Measurements from ENCODE around the gene FANCI. TPM values are rescaled to one million over a fixed set of nuclear protein-coding genes. Genes with fewer than 3 reads are reported as not detected.

Gene FANCI
- total RNA-seq, 2 experiments from 2014 or later, result 208 to 213 TPM

DNA sequence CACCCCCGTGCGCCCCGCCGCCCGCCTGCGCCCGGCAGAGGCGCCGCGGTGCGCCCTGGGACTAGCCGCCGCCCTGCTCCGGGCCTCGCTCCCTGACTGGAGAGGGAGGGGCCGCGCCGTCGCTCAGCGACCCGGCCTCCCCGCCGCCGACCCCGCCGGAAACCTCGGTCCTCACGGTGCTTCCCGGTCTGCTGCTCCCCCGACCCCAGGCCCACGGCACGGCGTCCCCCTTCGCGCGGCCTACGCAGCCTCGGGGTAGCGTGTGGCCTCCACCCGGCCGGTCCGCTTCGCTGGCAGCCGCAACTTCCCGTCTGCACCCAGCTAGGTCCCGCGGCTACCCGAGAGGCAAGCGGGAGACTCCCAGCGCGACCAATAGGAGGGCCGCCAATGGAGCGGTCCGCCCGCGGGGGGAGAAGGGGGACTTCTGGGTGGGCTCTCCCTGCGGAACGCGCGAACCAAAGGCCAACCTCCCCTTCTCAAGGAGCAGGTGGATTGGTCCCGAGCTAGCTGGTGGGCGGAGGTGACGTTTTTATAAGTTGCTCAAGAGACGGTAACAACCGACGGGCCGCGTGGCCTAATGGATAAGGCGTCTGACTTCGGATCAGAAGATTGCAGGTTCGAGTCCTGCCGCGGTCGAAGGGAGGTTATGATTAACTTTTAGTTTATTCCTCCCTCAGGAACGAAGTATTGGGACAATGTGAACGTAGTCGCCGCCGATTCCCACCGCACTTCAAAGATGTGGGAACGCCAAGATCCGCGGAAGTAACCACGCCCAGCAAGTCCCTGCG is 90.9 kb downstream of the FANCI start, which contains the start of gene POLG:
Gene POLG (minus strand): TSS at position 315 of the 788 bp plus-strand sequence. CDS start 1,070 bp downstream, outside the sequence.
- peak; percentile 99 for DNase-seq
- intact Hi-C loops (cut with micrococcal nuclease), result loop anchor here (1.0 to 10.0 kb wide), 6 partner anchors 91 to 710 kb away; partner anchors contain the start of genes AEN, FANCI, MFGE8 and TICRR
- H3K4me1 Mint-ChIP-seq (ENCODE audit: low read depth), result peaks cover 50% of the 10 kb centered on the region
- peak within 1 kb of the TSS; percentile 93 for H3K27ac Mint-ChIP-seq
- H3K9me3 Mint-ChIP-seq, result peaks cover 4% of the 10 kb centered on the region
- H3K27me3 Mint-ChIP-seq, result peaks cover 4% of the 10 kb centered on the region
- peak within 1 kb of the TSS; percentile 85 for H3K4me3 Mint-ChIP-seq
- CTCF ChIA-PET, result interaction anchor here (1.4 to 6.6 kb wide), 3 partner anchors 24 to 128 kb away, joined by 4 to 58 read pairs (median 19); no protein-coding TSS in a partner anchor
- POLR2A ChIA-PET, result interaction anchor here (1.0 kb wide), 1 partner anchor 241 kb away, joined by 4 read pairs; the partner anchor contains the start of gene TICRR
- peaks cover 37% of the 10 kb centered on the region for H3K36me3 Mint-ChIP-seq

DNA sequence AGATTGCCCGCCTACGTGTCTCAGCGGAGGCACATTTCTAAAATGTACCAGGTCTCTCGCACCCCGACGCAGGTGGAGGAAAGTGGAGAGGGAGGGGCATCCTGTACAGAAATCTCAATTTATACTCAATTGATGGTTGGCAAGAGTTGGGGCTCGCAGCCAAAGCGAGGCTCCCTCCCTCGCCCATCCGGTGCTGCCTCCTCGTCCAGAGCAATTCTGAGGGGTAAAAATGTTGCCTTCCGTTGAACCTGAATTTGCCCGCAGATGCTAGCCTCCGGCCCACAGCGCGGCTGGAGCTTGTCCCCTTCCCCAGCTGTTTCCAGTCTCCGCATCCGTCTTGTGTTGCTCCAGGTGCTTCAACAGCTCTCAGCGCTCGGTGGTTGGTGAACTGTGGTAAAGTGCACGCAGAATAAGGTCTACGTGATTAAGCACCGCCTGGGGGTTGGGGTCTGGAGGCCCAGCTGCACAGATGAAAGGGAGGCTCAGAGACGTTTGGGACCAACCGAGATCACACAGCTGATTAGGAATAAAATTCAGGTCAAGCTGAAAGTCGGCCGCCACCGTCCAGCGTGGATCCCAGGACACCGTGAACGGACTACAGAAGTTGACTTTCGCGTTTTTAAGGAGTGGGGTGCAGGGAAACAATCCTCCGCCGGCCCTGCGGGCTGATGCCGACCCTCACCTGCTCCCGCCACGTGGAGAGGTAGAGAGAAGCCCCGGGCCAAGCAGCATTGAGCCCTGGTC is 91.7 kb downstream of the FANCI start:
- Mint-ChIP-seq H3K27ac (peak overlapping the region; percentile 93), H3K4me1 (ENCODE audit: low read depth) (peaks cover 42% of the 10 kb centered on the region), H3K4me3 (peak overlapping the region; percentile 85), H3K27me3 (peaks cover 4% of the 10 kb centered on the region), H3K9me3 (peaks cover 4% of the 10 kb centered on the region), H3K36me3 (peaks cover 30% of the 10 kb centered on the region)
- DNase-seq, result peak; percentile 61
- intact Hi-C loops (cut with micrococcal nuclease), result loop anchor here (2.0 to 10.0 kb wide), 5 partner anchors 129 to 711 kb away; partner anchors contain the start of genes AEN, MFGE8 and TICRR
- CTCF ChIA-PET, result interaction anchor here (1.4 to 6.6 kb wide), 3 partner anchors 24 to 129 kb away, joined by 4 to 58 read pairs (median 19); no protein-coding TSS in a partner anchor
- POLR2A ChIA-PET, result interaction anchor here (1.0 kb wide), 1 partner anchor 240 kb away, joined by 4 read pairs; the partner anchor contains the start of gene TICRR

DNA sequence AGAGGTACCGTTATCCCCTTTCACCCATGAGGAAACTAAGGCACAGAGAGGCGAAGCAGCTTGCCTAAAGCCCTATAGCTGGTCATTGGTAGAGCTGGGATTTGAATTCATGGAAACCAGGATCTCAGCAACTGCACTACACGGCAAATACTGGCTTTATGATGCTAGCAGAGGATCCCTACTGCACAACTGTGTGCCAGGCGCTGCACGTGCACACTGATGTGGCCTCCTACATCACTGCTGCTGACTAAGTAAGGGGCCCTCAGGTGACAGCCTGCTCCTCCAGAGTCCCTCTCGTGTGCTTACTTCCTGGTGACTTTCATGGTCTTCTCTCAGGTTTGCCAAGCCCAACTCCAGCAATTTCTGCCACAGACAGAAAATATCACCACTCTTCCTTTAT is 94.3 kb downstream of the FANCI start:
- ChIA-PET POLR2A (no interaction called here), CTCF (interaction anchor here (1.0 to 6.6 kb wide), 3 partner anchors 21 to 131 kb away, joined by 3 to 58 read pairs (median 12); no protein-coding TSS in a partner anchor)
- H3K27me3 Mint-ChIP-seq, result peaks cover 4% of the 10 kb centered on the region

DNA sequence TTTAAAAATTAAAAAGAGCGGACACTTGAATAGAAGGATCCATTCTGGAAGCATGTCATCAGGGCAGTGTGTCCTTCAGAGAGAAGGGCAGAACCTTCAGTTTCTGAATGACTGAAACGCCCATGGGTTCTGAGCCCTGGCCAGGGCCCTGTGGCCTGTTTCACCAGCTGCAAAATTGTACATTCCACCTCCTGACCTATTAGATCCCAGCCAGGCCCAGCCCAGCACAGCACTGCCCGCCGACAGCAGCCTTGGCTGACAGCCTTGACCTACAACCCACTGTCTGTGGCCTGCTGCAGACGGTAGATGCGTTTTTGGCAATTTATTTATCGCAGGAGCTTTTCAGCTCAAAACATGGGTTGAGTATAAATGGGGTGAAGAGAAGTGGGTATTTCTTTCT is 96.8 kb downstream of the FANCI start:
- H3K9me3 Mint-ChIP-seq, result no peaks in the 10 kb centered on the region
- DNase-seq, result no peak
- peaks cover 4% of the 10 kb centered on the region for H3K27me3 Mint-ChIP-seq
- POLR2A ChIA-PET, result no interaction called here
- peaks cover 8% of the 10 kb centered on the region for H3K4me1 Mint-ChIP-seq (ENCODE audit: low read depth)
- CTCF ChIA-PET, result interaction anchor here (1.8 kb wide), 1 partner anchor 19 kb away, joined by 6 read pairs; no protein-coding TSS in a partner anchor
- H3K36me3 Mint-ChIP-seq, result peaks cover 1% of the 10 kb centered on the region
- intact Hi-C loops (cut with micrococcal nuclease), result no loop called here
- no peak overlapping the region for H3K4me3 Mint-ChIP-seq
- no peak overlapping the region for H3K27ac Mint-ChIP-seq

More for the DNA sequence above, 94.3 kb downstream of the FANCI start:
- Mint-ChIP-seq H3K27ac (no peak overlapping the region), H3K36me3 (peaks cover 7% of the 10 kb centered on the region), H3K9me3 (peaks cover 4% of the 10 kb centered on the region), H3K4me1 (ENCODE audit: low read depth) (peaks cover 19% of the 10 kb centered on the region), H3K4me3 (no peak overlapping the region)
- peak; percentile 35 for DNase-seq
- intact Hi-C loops (cut with micrococcal nuclease), result loop anchor here (10.0 kb wide), 2 partner anchors 423 to 713 kb away; partner anchors contain the start of genes AEN and MFGE8

DNA sequence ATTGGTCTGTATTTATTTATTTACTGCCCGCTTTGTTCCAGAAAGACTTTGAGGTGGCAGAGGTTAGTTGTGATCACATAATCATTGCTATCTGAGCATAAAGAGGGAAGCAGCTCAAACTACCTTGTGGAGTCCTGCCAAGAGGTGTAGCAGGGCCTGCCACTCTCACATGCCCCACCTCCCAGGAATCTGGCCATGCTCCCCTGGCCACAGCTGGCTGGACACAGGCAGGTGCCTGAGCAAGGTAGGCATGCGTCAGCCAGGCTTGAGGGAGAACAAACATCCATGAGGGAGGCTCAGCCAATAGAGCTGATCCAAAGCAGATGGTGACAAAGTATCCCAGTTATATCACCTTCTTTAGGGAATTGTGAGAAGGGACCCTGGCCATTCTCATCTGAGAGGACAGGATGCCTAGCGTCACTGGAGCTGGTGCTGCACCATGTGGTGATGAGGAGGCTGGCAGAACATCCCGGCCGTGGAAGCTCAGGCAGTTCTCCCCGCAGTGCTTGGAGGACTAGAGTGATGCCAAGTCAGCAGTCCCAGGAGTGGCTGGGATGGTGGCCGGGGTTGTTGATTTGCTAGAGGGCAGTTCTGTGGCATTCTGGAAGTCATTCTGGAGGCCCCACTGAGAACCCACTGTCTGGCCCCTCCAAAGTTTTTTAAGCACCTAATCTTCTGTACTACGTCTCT is 97.7 kb downstream of the FANCI start:
- Mint-ChIP-seq H3K9me3 (no peaks in the 10 kb centered on the region), H3K27me3 (peaks cover 4% of the 10 kb centered on the region), H3K4me1 (ENCODE audit: low read depth) (peaks cover 6% of the 10 kb centered on the region), H3K4me3 (no peak overlapping the region), H3K27ac (no peak overlapping the region), H3K36me3 (peaks cover 1% of the 10 kb centered on the region)
- no peak for DNase-seq
- ChIA-PET CTCF (interaction anchor here (1.2 to 1.8 kb wide), 2 partner anchors 15 to 18 kb away, joined by 3 to 6 read pairs; no protein-coding TSS in a partner anchor), POLR2A (no interaction called here)
- intact Hi-C loops (cut with micrococcal nuclease), result no loop called here

DNA sequence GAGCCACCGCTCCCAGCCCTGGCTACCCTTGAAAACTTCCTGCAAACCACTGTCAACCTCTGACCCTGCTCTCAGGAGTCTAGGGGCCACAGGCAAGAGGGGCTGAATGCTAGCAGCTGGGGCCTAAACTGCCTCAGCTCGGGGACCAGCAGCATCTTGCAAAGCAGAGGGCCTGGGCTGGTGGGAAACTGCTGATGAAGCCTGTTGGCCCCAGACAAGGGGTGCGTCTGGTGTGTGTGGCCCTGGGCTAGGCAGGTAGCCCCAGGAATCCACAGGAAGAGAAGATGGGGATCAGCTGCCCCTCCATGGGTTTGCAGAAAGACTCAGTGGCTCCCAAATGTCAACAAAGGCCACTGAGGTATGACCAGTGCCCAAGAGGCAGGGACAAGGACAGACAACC is 99.1 kb downstream of the FANCI start:
- Mint-ChIP-seq H3K36me3 (peaks cover 1% of the 10 kb centered on the region), H3K27me3 (peaks cover 4% of the 10 kb centered on the region), H3K27ac (no peak overlapping the region), H3K9me3 (no peaks in the 10 kb centered on the region), H3K4me1 (ENCODE audit: low read depth) (peaks cover 4% of the 10 kb centered on the region), H3K4me3 (no peak overlapping the region)
- DNase-seq, result no peak
- POLR2A ChIA-PET, result no interaction called here
- CTCF ChIA-PET, result interaction anchor here (5.0 kb wide), 1 partner anchor 16 kb away, joined by 44 read pairs; no protein-coding TSS in a partner anchor
- intact Hi-C loops (cut with micrococcal nuclease), result no loop called here

DNA sequence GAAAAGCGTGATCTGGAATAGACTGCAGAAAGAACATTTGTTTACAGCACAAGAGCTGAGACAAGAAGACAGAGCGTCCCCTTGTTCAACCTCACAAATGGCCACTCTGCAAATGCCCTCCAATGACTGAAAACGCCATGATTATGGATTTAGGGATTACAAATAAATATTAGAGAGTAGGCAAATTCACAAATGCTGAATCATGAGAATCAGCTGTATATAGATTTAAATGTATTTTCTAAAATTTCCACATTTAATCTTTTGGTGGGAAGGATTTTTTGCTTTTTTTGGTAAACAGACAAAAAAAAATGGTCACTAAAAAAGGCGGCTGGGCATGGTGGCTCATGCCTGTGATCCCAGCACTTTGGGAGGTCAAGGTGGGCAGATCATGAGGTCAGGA is 101.5 kb downstream of the FANCI start:
- ChIA-PET POLR2A (interaction anchor here (0.7 kb wide), 1 partner anchor 9 kb away, joined by 3 read pairs; no protein-coding TSS in a partner anchor), CTCF (interaction anchor here (1.1 to 5.0 kb wide), 2 partner anchors 9 to 13 kb away, joined by 3 to 44 read pairs; no protein-coding TSS in a partner anchor)
- peaks cover 1% of the 10 kb centered on the region for H3K36me3 Mint-ChIP-seq
- H3K4me1 Mint-ChIP-seq (ENCODE audit: low read depth), result peaks cover 11% of the 10 kb centered on the region
- intact Hi-C loops (cut with micrococcal nuclease), result no loop called here
- DNase-seq, result no peak
- no peak overlapping the region for H3K4me3 Mint-ChIP-seq
- peaks cover 8% of the 10 kb centered on the region for H3K27me3 Mint-ChIP-seq
- H3K9me3 Mint-ChIP-seq, result no peaks in the 10 kb centered on the region
- no peak overlapping the region for H3K27ac Mint-ChIP-seq

DNA sequence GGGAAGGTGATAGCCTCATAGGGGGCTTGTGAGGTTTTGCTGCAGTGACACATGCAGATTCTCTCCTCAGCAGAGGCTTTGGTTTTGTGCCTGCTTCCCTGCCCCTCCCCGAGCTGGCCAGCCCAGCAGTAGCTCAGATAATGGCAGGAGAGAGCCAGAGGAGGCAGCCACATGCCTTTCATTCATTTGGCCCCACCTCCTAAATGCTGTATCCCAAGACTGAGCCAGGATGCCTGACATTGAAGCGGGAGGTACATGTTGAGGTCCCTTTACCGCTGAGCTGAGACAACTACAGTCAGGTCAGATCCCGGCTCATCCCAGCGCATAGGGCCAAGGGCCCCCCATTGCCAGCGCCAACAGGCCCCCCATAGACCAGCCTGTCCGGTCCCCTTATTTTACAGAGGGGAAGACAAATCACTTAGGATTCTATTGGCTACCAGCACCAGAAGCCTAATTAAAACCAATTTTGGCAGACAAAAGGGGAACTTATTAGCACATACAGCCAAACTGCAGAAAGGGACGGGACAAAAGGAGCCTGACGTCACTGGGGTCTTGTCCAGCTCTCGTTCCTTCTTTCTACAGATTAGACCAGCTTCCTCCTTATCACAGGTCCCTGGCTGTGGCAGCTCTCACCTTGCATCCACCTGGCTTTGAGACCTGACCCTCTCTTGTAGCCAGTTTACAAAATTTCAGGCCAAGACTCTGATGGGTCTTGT is 102.9 kb downstream of the FANCI start:
- intact Hi-C loops (cut with micrococcal nuclease), result no loop called here
- H3K9me3 Mint-ChIP-seq, result no peaks in the 10 kb centered on the region
- H3K4me1 Mint-ChIP-seq (ENCODE audit: low read depth), result peaks cover 11% of the 10 kb centered on the region
- no peak overlapping the region for H3K27ac Mint-ChIP-seq
- DNase-seq, result no peak
- ChIA-PET POLR2A (no interaction called here), CTCF (interaction anchor here (0.8 to 5.0 kb wide), 2 partner anchors 12 to 63 kb away, joined by 3 to 44 read pairs; no protein-coding TSS in a partner anchor)
- H3K4me3 Mint-ChIP-seq, result no peak overlapping the region
- peaks cover 8% of the 10 kb centered on the region for H3K27me3 Mint-ChIP-seq
- H3K36me3 Mint-ChIP-seq, result peaks cover 1% of the 10 kb centered on the region

DNA sequence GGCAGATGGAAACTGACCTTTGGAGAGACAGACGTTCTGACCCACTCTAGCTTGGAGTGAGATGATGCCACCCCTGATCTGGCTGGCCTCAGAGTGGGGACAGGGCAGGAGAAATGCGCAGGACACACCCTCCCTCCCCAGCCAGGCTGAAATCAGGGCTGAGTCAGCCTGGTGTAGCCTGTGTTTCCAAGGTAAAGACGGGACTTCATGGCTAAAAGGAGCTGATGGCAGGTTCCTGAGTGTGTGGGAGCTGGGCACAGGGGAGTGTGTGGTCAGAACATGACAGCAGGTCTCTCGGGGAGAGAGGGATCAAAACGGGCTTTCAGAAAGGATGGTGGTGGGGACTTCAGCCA is 105.4 kb downstream of the FANCI start:
- Mint-ChIP-seq H3K27ac (peak overlapping the region; percentile 55), H3K4me3 (no peak overlapping the region), H3K4me1 (ENCODE audit: low read depth) (peaks cover 11% of the 10 kb centered on the region), H3K36me3 (peaks cover 1% of the 10 kb centered on the region), H3K27me3 (peaks cover 18% of the 10 kb centered on the region), H3K9me3 (no peaks in the 10 kb centered on the region)
- POLR2A ChIA-PET, result no interaction called here
- intact Hi-C loops (cut with micrococcal nuclease), result no loop called here
- CTCF ChIA-PET, result interaction anchor here (2.7 kb wide), 1 partner anchor 10 kb away, joined by 34 read pairs; no protein-coding TSS in a partner anchor
- peak; percentile 25 for DNase-seq

DNA sequence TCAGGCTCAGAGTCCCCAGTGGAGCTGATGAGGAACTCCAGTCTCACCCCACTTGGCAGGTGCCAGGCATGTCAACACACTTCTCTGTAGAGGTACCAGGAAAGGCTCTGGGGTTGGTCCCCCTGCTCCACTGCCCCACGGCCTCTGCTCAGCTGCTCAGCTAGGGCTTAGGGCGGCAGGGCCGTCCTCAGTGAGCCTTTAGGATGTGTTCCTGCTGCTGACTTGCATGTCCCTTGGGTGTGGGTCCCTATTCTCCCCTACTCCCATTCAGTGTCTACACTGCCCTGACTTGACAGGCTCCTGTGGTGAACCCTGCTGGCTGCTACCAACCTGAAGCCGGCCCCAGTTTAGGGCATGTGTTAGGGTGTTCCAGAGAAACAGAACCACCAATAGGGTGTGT is 108.7 kb downstream of the FANCI start:
- Mint-ChIP-seq H3K27ac (no peak overlapping the region), H3K27me3 (peaks cover 36% of the 10 kb centered on the region), H3K4me1 (ENCODE audit: low read depth) (peaks cover 11% of the 10 kb centered on the region), H3K4me3 (no peak overlapping the region), H3K9me3 (no peaks in the 10 kb centered on the region), H3K36me3 (no peaks in the 10 kb centered on the region)
- no peak for DNase-seq
- ChIA-PET CTCF (no interaction called here), POLR2A (no interaction called here)
- intact Hi-C loops (cut with micrococcal nuclease), result no loop called here

DNA sequence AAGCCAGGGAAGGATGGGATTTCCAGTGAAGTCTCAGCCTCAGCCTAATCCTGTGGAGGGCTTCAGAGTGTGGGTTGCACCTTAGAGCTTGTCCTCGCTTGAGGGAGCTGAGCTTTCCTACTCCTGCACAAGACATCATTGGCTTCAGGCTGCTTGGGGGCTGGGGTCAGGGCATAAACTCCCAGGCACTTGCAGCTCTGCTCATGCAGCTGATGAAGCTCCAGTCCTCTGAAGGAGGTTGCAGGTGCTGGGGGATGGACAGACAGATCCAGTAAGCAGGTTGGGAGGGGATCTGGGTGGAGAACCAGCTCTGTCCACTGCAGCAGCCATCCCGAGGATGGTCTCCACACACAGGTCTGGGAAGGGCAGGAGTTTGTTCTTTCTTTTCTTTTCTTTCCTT is 110.2 kb downstream of the FANCI start:
- ChIA-PET CTCF (interaction anchor here (1.0 to 10.8 kb wide), 3 partner anchors 9 to 64 kb away, joined by 3 to 130 read pairs (median 4); no protein-coding TSS in a partner anchor), POLR2A (interaction anchor here (0.6 kb wide), 2 partner anchors 9 to 10 kb away, joined by 3 read pairs; no protein-coding TSS in a partner anchor)
- no peak for DNase-seq
- Mint-ChIP-seq H3K27me3 (peaks cover 43% of the 10 kb centered on the region), H3K4me3 (no peak overlapping the region), H3K36me3 (no peaks in the 10 kb centered on the region), H3K9me3 (no peaks in the 10 kb centered on the region), H3K27ac (no peak overlapping the region), H3K4me1 (ENCODE audit: low read depth) (peaks cover 8% of the 10 kb centered on the region)
- intact Hi-C loops (cut with micrococcal nuclease), result no loop called here
